HG02678 (cell line): Measurements from ENCODE around the gene RIT2.

Experiments
- ATAC-seq: cut with Tn5 transposase; IDR thresholded peaks from one replicate; pipeline ENCODE4 v1.9.1; 2021; ENCODE audit warnings: mild to moderate bottlenecking, moderate library complexity; ENCODE audit not compliant: unreplicated experiment

The RIT2 gene

GRCh38 chr18:42707080-42707479, 408.4 kb downstream of the RIT2 start:
- ATAC-seq = no peak

- no peak for ATAC-seq
These were observed 408.9 kb downstream of the RIT2 start for GRCh38 chr18:42706618-42707017.

GRCh38 chr18:42706029-42706608, 409.4 kb downstream of the RIT2 start:
- ATAC-seq = no peak
